GM23338 (cell line): ENCODE measurements around the gene PVR.

Source experiments
- CREB1 ChIP-seq: fragments of 250-450 bp; sonication (Bioruptor Pico); IDR thresholded peaks from 2 replicates; pipeline ENCODE4 v1.5.0; 2020; ENCODE audit warnings: low read depth, mild to moderate bottlenecking, moderate library complexity
- EZH2 ChIP-seq: fragments of 200-600 bp; sonication (generic); IDR thresholded peaks from one replicate; pipeline ENCODE4 v1.8.0; 2017; ENCODE audit warnings: antibody characterized with exemption, mild to moderate bottlenecking, low read depth; ENCODE audit not compliant: unreplicated experiment
- EZH2phosphoT487 ChIP-seq: fragments of 200-600 bp; sonication (generic); IDR thresholded peaks from one replicate; pipeline ENCODE4 v1.8.1; 2018; ENCODE audit warnings: antibody characterized with exemption; ENCODE audit not compliant: unreplicated experiment
- JUNB ChIP-seq: IDR thresholded peaks from one replicate; pipeline ENCODE4 v1.6.1; 2016; ENCODE audit warnings: antibody characterized with exemption; ENCODE audit not compliant: unreplicated experiment
- NANOG ChIP-seq: IDR thresholded peaks from 2 replicates; pipeline ENCODE4 v1.6.1; 2016; ENCODE audit warnings: antibody characterized with exemption, borderline replicate concordance
- POLR2AphosphoS5 ChIP-seq: IDR thresholded peaks from 2 replicates; pipeline ENCODE4 v1.6.1; 2016; ENCODE audit warnings: antibody characterized with exemption, low read depth
- TF ChIP-seq, protein P1 (sequence below), 2 experiments: fragments of 200-600 bp in 1 of 2; sonication (generic) in 1 of 2; conservative IDR thresholded peaks; 2 replicates each; pipeline versions ENCODE4 v1.5.1 to v1.6.1; 2016 to 2017; ENCODE audit warnings: antibody characterized with exemption in 2 of 2, low read depth in 2 of 2, mild to moderate bottlenecking in 2 of 2, moderate library complexity in 1 of 2

DNA sequence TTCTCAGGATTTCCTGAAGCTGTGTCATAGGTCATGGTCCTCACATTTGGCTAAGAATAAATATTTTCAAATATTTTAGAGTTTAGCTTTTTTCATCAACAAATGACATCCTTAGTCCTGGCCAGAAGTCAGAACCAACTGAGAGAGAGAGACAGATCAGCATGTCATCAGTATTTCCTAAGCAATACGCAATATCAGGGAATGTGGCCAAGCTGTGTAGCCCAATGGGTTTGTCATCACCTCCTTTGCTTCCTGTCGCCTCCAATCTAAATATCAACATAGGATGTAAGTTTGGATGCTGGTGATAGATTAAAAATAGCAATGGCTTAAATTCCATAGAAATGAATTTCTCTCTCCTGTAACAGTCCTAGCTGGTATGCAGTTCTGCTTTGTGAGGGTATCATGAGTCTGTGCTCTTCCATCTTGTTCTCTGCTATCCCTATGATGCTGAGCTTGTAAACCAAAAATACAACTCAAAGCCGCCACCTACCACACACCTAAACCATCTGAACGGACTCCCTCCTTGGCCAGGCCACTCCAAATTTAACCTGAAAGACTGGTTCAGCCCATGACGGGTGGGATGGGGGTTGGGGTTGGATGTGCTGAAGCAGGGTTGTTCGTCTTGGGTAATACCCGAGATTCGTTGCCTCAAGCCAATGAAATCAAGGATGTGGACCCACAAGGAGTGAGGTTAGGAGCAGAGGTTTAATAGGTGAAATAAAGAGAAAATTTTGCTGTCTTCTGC, 40.3 kb upstream of the PVR start:
- TF ChIP-seq, protein P1, sequence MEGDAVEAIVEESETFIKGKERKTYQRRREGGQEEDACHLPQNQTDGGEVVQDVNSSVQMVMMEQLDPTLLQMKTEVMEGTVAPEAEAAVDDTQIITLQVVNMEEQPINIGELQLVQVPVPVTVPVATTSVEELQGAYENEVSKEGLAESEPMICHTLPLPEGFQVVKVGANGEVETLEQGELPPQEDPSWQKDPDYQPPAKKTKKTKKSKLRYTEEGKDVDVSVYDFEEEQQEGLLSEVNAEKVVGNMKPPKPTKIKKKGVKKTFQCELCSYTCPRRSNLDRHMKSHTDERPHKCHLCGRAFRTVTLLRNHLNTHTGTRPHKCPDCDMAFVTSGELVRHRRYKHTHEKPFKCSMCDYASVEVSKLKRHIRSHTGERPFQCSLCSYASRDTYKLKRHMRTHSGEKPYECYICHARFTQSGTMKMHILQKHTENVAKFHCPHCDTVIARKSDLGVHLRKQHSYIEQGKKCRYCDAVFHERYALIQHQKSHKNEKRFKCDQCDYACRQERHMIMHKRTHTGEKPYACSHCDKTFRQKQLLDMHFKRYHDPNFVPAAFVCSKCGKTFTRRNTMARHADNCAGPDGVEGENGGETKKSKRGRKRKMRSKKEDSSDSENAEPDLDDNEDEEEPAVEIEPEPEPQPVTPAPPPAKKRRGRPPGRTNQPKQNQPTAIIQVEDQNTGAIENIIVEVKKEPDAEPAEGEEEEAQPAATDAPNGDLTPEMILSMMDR (conservative IDR thresholded peaks at IDR 0.05; ENCODE audit: low read depth in 2 of 2), result no peak
- TF ChIP-seq CREB1 (CRISPR knock-in tag), result no peak
- no peak for TF ChIP-seq EZH2
- no peak for TF ChIP-seq EZH2phosphoT487
- TF ChIP-seq NANOG, result no peak
- TF ChIP-seq POLR2AphosphoS5, result no peak
- TF ChIP-seq JUNB, result no peak
